Upper lobe of right lung (tissue), 1 donor: ENCODE measurements around the gene GALNTL6. TPM values are rescaled to one million over a fixed set of nuclear protein-coding genes. Genes with fewer than 3 reads are reported as not detected.

ENCODE experiments used
- ATAC-seq: fragments of 200-7000 bp; cut with Tn5 transposase; one replicate; pipeline ENCODE4 v1.9.1; 2020; ENCODE audit warnings: mild to moderate bottlenecking, moderate library complexity
- DNase-seq: peaks from one replicate; pipeline ENCODE4 v3.0.0-alpha.2; 2020
- H3K27ac ChIP-seq: fragments of 200-600 bp; one replicate; pipeline ENCODE4 v1.8.0; 2022
- H3K27me3 ChIP-seq: fragments of 200-600 bp; one replicate; pipeline ENCODE4 v1.8.0; 2022; ENCODE audit warnings: mild to moderate bottlenecking
- H3K36me3 ChIP-seq: fragments of 200-600 bp; one replicate; pipeline ENCODE4 v1.8.0; 2022
- H3K4me1 ChIP-seq: fragments of 200-600 bp; one replicate; pipeline ENCODE4 v1.8.0; 2022
- H3K4me3 ChIP-seq: fragments of 200-600 bp; one replicate; pipeline ENCODE4 v1.8.0; 2022; ENCODE audit warnings: mild to moderate bottlenecking
- H3K9me3 ChIP-seq: fragments of 200-600 bp; one replicate; pipeline ENCODE4 v1.8.0; 2022
- CTCF ChIP-seq: fragments of 200-600 bp; IDR thresholded peaks from one replicate; pipeline ENCODE4 v1.8.0; 2022; ENCODE audit warnings: antibody characterized with exemption
- intact Hi-C: fragments of 100-400 bp; cut with DNase I; formaldehyde crosslinking; loops from one replicate; pipeline ENCODE4 v1.11.0; 2022
- total RNA-seq: library from RNA; stranded (reverse); fragmentation: NEBNext Ultra II Directional; extraction: Animal tissue kit (Norgen Biotek cat#: 25700); gene quantifications from one replicate; pipeline ENCODE4 v1.2.1, GENCODE V29; 2021
- donor health status: DM: no; HTN: yes; CAD: no; lungs with severe emphysema.

Gene GALNTL6
- total RNA-seq, 1 donor from 2014 or later = 0.20 TPM

GRCh38 chr4:172648471-172648870 is 835.3 kb downstream of the GALNTL6 start:
- DNase-seq (no peak), ATAC-seq (no peak)
- TF ChIP-seq CTCF = no peak
- Histone ChIP-seq H3K27me3 (no peaks in the 10 kb centered on the region), H3K27ac (no peak overlapping the region), H3K4me3 (no peak overlapping the region), H3K9me3 (no peaks in the 10 kb centered on the region), H3K4me1 (no peaks in the 10 kb centered on the region), H3K36me3 (no peaks in the 10 kb centered on the region)
- intact Hi-C loops = no loop called here

GRCh38 chr4:172649143-172649542 is 835.9 kb downstream of the GALNTL6 start:
- DNase-seq = no peak

GRCh38 chr4:172650758-172651530 is 837.7 kb downstream of the GALNTL6 start:
- H3K36me3 ChIP-seq = no peaks in the 10 kb centered on the region
- no peak for ATAC-seq
- intact Hi-C loops = no loop called here
- TF ChIP-seq CTCF = no peak
- H3K4me1 ChIP-seq = no peaks in the 10 kb centered on the region
- no peaks in the 10 kb centered on the region for H3K9me3 ChIP-seq
- no peaks in the 10 kb centered on the region for H3K27me3 ChIP-seq
- no peak overlapping the region for H3K4me3 ChIP-seq
- no peak for DNase-seq
- no peak overlapping the region for H3K27ac ChIP-seq

More at GRCh38 chr4:172649143-172649542, 835.9 kb downstream of the GALNTL6 start:
- intact Hi-C loops = no loop called here
- Histone ChIP-seq H3K4me1 (no peaks in the 10 kb centered on the region), H3K4me3 (no peak overlapping the region), H3K36me3 (no peaks in the 10 kb centered on the region), H3K27me3 (no peaks in the 10 kb centered on the region), H3K27ac (no peak overlapping the region), H3K9me3 (no peaks in the 10 kb centered on the region)
- ATAC-seq = no peak
- no peak for TF ChIP-seq CTCF

GRCh38 chr4:172651961-172652360 is 838.8 kb downstream of the GALNTL6 start:
- no peaks in the 10 kb centered on the region for H3K27me3 ChIP-seq
- no peaks in the 10 kb centered on the region for H3K36me3 ChIP-seq
- no peak overlapping the region for H3K27ac ChIP-seq
- H3K9me3 ChIP-seq = no peaks in the 10 kb centered on the region
- intact Hi-C loops = no loop called here
- no peak for TF ChIP-seq CTCF
- no peak for ATAC-seq
- no peaks in the 10 kb centered on the region for H3K4me1 ChIP-seq
- no peak overlapping the region for H3K4me3 ChIP-seq
- no peak for DNase-seq

- H3K36me3 ChIP-seq = no peaks in the 10 kb centered on the region
- H3K4me3 ChIP-seq = no peak overlapping the region
- no peaks in the 10 kb centered on the region for H3K4me1 ChIP-seq
- no peaks in the 10 kb centered on the region for H3K27me3 ChIP-seq
- intact Hi-C loops = no loop called here
- no peak for DNase-seq
- no peaks in the 10 kb centered on the region for H3K9me3 ChIP-seq
- ATAC-seq = no peak
- TF ChIP-seq CTCF = no peak
- no peak overlapping the region for H3K27ac ChIP-seq
Observed at GRCh38 chr4:172652369-172652768, 839.2 kb downstream of the GALNTL6 start.
